NAMALWA (cell line): ENCODE data around the gene MFNG.
A peak's percentile ranks its signal among the peaks of the same experiment; 100 is the strongest.
"Not testable (repeated sequence)": the region's sequence is repeated elsewhere in the genome, so short reads cannot be mapped to it uniquely, and the experiment has no call there.

Source experiments
- DNase-seq: peaks from one replicate; pipeline ENCODE4 v3.0.0-alpha.2; 2015; ENCODE audit warnings: low spot score

MFNG gene, protein sequence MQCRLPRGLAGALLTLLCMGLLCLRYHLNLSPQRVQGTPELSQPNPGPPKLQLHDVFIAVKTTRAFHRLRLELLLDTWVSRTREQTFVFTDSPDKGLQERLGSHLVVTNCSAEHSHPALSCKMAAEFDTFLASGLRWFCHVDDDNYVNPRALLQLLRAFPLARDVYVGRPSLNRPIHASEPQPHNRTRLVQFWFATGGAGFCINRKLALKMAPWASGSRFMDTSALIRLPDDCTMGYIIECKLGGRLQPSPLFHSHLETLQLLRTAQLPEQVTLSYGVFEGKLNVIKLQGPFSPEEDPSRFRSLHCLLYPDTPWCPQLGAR

DNA sequence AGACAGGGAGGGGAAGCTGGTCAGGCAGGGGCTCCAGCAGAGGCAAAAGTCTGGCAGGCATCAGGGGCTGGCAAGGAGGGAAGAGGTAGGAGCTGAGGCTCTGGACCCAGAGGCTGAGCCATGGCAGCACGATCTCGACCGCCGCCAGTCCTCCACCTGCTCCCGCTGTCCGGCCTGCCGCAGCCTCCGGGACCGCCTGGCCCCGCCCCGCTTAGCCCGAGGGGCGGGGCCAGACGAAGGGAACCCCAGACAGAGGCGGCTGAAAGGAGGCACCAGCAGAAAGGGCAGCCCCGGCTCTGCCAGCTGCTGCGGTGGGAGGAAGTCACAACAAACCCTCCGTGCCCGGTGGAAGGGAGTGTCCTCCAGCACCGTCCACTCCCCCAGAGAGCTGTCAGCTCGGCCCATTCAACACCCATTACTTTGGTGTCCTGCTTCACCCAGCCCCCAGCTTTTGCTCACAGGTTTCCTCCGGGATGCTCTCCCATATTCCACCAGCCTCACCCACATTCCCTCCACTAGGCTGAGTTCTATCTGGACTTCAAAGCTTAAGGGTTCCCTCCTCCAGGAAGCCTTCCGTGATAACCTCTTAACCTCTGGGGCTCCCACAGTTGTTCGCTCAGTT, at the start of gene MFNG:
TSS of gene MFNG (minus strand) at position 161 of the 622 bp plus-strand sequence. CDS start 207 bp downstream, outside the sequence.
- DNase-seq = peak; percentile 92

DNA sequence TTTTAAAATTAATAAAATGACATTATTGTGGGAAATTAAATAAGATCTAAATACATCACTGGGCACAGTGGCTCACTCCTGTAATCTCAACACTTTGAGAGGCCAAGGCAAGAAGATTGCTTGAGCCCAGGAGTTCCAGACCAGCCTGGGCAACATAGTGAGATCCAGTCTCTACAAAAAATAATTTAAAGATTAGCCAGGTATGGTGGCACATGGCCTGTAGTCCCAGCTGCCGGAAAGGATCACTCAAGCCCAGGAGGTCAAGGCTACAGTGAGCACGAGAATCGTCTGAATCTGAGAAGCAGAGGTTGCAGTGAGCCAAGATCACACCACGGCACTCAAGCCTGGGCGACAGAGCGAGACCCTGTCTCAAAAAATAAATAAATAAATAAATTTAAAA, 49.0 kb upstream of the MFNG start:
- DNase-seq = no peak

DNA sequence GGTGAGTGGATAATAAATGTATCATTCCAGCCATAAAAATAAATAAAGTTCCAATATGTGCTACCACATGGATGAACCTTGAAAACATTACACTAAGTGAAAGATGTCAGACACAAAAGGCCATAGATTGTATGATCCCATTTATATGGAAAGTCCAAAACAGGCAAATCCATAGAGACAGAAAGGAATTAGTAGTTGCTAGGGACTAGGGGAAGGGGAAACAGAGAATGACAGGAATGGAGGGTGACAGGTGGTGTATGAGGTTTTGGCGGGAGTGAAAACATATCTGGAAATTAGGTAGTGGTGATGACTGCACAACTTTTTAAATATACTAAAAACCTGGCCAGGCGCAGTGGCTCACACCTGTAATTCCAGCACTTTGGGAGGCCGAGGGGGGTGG, 48.3 kb upstream of the MFNG start:
- no peak for DNase-seq

DNA sequence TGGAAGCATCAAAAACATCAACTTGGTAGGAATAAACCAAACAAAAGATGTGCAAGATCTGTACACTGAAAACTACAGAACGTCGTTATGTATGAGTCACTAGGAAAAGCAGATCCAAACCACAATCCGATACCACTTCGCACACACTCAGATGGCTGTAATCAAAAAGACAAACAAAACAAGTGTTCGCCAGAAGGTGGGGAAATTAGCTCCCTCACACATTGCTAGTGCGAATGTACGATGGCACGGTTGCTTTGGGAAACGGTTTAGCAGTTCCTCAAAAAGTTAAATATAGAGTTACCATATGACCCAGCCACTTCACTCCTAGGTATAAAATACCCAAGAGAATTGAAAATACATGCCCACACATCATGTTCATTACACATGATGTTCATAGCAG, 47.8 kb upstream of the MFNG start:
- DNase-seq = no peak

DNA sequence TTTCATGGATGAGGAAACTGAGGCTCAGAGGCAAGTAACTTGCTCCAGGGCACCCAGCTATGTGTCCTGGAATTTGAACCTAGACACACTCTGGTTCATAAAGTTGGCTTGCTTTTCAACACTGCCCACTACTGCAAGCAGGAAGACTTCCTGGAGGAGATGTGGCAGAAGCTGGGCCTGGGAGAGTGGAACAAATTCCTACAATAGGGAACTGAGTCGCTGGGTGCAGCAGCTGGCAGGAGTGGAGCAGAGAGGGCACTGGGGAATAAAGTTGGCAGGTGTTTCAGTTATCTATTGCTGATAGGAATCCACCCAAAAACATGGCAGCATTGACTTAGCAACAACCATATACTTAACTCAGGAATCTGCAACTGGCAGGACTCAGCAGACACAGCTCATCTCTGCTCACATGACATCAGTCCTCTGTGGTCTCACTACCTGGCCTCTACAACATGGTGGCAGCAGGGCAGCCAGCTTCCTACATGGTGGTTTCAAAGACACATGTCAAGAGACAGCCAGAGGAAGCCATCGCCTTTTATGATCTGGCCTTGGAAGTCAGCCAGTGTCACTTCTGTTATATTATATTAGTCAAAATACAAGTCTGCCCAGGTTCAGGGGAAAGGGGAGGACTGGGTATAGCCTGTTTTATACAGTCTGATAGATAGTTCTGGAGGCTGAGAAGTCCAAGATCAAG, 43.6 kb upstream of the MFNG start:
- no peak for DNase-seq

DNA sequence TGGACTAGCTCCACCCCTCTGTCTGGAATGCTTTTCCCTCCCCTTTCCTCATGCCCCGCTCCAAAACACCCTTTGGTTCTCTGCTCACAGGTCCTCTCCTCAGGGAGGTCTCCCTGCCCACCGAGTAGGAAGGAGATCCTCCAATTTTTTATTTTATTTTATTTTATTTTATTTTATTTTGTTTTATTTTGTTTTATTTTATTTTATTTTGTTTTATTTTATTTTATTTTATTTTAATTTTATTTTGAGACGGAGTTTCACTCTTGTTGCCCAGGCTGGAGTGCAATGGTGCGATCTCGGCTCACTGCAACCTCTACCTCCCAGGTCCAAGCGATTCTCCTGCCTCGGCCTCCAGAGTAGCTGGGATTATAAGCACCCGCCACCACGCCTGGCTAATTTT, 41.8 kb upstream of the MFNG start:
- not testable (repeated sequence) for DNase-seq

DNA sequence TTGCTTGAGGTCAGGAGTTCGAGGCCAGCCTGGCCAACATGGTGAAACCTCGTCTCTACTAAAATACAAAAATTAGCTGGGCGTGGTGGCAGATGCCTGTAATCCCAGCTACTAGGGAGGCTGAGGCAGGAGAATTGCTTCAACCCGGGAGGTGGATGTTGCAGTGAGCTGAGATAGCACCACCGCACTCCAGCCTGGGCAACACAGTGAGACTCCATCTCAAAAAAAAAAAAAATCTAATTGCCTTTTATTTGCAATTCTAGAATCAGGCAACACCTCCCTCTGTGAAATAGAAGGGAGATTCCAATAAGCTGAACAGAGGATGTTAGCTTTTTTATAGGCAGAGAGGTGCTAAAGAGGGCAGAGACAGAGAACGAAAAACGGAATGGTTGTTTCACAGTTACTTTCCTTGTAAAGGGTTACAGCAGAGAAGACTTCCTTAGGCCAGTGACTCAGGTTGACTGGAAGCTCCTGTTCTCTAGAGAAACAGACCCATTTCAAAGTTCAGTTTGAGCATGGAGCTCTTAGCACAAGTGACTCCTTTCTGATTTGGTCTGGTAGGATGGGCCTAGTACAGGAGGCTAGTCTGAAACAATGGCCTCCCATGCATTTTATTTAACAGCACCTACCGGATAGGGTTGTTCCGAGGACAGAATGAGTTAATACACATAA, 41.0 kb upstream of the MFNG start:
- DNase-seq = not testable (repeated sequence)

DNA sequence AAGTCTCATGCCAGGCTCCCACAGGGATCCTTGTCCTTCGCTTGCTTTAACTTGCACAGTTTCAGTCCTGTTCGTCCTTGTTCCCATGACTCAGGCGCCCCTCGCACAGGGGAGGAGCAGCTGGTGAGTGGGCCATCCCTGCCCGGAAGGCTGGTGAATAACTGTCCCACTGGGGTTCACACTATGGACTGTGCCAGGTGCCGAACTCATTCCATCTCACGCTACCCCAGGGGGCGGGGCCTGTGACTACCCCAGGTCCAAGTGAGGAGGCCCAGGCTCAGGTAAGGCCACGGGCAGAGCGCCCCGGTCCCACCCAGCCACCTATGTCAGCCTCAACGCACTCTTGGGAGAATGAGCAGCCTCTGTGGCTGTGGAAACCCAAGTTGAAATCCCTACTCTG, 40.2 kb upstream of the MFNG start:
- DNase-seq = no peak

DNA sequence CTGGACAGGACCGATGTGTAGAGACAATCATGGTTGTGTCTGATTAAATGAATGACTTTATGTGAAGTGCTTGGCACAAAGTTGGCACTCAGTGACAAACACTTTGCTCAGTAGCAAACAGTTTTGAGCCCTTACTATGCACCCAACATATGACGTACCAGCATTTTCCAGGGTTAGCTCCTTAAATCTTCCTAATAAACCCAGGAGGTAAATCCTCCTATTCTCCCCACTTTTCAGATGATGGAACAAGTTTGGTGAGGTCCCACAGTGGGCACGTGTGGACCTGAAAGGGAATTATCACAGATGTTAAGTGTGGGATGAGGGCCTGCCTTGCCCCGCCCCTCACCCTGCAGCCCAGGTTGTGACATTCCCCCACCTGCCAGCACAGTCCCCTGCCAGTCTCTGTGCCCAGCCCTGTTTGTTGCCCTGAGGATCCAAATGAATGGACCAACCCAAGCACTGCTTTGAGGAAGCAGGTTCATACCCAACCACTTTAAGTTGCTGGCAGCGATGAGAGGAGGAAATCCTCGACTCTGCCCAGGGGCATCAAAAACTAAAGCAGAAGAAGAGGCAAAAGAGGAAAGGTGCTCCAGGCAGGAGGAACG, 39.7 kb upstream of the MFNG start:
- no peak for DNase-seq

DNA sequence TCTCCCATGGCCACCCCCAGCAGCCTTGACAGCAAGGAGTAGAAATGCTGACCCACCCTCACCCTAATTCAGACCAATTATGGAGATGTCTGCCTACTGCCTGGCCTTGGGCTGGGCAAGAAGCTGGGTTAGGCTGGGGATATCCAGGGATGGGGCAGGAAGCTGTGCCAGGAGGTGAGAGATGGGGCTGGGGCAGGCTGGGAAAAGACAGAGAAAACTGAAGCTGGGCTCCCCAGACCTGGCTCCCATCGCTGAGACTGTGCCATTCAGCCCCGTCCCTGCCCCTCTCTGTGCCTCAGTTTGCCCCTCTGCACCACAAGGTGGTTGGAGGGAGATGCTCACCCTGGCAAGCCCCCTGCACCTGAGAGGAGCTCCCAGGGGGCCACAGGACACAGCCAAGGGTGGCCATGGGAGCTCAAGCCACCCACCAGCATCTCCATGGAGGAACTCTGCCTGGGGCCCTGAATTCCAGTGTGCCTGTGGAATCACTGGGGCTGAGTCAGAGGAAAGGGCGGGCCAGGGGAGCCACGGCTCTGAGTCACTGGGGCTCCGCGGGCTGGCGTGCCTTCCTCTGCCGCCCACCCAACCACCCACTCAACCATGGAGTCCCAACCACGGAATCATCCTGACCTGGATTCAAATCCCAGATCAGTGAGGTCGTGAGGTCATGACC, 39.0 kb upstream of the MFNG start:
- DNase-seq = no peak

DNA sequence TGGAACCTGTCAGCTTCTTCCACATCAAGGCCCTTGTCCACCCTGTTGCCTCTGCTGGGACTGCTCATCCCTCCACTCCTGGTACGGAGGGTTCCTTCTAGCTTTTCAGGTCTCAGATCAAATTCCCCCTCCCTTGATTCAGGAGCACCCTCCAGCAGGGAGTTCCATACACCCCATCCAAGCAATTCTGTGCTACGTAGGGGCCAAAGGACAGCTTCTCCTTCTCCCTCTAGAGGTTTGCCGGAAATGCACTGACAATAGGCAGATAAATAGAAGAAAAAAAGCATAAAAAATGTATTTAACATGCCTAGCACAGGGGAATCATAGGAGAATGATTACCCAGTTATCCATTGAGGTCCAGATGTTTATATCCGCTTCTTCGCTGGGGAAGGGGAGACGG, 36.3 kb upstream of the MFNG start:
- DNase-seq = no peak

DNA sequence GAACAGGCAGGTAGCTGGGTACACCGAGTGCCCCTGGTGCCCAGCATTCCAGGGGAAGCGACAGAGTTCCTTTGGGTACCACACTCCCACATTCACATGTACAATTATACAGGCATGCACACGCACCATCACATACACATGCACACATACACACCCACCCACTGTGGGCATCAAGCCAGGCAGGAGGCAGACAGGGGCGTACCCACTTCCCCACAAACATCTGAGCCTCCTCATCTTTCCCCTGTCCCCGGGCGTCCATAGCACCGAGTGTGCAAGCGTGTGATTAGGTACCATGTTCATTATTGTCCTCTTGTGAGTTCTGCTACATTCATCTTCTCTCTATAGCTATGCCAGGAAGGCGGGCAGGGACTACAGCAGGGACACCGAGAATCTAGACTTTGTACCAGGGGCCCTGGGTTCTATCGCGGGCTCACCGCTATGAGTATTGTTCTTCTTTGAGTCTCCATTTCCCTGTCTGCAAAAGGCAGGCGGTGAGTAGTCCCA, 35.1 kb upstream of the MFNG start:
- no peak for DNase-seq

DNA sequence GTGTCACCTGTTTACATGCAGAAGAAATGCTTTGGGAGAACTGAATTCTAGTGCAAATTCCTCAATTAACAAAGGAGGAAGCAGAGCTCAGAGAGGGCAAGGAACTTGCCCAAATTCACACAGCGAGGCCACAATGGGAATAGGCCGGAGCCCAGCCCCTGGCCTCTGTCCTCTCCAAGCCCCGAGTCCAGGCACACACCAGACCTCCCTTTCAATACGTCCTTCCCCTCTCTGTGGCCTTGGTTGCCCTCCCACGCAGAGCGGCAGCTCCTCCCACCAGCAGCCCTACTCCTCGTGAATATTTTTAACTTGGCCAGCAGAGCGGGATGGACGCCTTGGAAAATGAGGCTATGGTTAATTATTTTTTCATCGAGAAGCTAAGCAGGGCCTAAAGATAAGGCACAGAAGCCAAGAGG, 34.6 kb upstream of the MFNG start:
- DNase-seq = no peak

DNA sequence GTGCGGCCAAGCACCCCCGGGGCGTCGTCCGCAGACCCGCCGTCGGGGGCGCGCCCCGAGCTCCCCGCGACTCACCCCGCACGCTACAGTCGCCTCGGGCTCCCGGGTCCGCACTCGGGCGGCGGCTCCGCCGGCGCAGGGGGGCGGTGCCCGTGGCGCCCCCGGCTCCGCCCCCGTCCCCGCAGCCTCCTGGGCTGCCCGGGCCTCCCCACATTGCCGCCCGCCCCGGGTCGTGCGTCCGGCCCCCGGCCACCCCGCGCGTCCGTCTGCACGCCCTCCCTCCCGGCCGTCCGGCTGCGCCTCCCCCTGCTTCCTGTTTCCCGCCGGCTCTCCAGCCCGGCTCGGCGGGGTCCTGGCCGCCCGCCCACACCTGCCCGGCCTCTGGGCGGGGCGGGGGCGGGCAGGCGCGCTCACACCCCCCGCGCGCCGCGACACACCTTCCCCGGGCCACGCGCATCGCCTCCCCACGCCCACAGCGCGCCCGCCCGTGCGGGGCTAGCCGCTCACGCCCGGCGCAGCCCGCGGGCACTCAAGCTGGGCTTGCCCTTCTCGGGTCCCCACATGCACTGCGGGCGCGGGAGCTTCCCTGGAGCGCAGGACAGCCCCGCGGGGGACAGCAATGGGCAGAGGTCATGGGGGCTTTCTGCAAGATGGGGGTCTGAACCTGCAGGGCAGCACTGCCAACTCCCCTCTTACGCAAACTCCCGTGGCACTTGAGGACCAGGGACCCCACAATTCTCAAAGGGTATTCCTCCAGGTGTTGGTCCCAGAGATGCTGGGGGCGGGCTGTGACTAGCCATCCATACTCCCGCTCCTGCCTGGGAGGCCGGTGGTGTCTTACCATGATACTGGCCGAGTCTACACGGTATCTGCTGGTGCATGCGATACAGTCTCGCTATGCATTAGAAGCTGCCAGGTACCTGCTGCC, 33.3 kb upstream of the MFNG start, which contains the start of gene CARD10:
TSS of gene CARD10 (minus strand) at position 148 of the 928 bp plus-strand sequence. CDS start 215 bp downstream, outside the sequence.
- no peak for DNase-seq

DNA sequence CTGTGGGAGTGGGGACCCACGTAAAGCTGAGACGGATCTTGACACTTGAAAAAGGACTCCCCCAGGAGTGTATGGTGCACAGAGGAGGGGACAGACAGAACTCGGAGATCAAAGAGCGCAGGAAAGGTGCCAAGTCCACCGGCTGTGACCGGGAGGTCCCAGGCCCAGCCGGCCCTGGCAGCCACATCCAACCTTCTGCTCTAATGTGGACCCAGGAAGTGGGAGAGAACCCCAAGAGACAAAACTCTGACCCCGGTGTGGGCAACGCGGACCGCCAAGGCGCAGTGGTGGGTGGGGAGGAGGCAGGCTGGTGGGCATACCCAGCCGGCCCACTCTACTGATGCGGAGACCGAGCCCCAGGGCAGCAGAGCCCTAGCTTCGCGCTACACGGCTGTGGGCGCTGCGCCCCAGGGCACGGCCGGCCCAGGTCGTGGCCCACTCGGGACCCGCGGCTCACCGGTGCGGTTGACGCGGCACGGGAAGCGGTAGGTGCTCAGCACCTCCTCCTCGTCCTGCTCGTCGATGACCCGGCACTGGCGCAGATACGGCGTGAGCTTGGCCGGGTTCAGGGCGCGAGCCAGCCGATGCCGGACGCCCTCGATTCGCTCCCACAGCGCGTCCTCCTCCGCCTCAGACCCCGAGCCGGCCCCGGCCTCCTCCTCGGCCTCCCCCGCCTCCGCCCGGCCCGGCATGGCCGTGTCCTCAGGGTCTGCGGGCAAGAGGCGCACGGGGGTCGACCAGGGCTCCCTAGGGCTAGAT, 32.5 kb upstream of the MFNG start:
- no peak for DNase-seq

DNA sequence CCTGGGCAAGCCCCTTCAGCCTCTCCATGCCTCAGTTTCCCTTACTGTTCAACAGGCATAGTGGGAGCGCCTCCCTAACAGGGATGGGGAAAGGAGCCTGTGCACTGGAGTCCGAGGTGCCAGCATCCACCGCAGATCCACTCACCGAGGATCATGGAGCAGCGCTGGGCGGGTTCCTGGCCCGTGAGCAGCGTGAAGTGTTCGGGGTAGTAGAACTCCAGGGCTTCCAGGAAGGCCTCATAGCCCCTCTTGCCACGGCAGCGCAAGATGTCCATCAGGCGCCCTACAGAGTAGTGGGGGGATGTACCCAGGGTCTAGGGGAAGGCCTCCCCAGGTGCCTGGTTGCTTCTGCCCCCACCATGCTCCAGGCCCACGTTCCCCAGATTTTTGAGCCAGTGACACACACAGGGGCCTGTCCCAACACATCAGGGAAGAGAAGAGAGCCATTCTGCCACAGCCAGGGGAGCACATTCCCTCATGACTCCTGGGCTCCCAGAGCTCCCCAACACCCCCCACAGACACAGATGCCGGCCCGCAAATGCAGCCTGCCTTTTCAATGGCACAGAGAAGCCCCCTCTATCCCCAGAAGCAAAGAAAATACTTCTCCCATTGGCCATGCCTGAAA, 31.8 kb upstream of the MFNG start:
- DNase-seq = no peak

DNA sequence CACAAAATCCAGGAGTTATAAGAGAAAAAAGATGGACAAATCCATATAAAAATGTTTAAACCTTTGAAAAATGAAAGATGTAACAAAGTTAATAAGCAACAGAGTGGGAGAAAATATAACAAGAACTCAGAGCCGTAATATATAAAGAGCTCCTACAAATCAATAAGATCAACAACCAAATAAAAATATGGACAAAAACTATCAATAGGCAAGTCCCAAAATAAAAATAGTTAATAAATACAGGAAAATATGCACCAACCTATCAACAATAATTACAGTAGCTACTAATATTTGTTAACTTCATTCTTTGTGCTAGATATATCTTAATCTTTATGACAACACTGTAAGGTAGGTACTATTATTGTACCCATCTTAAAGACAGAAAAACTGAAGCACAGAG, 30.3 kb upstream of the MFNG start:
- DNase-seq = no peak

DNA sequence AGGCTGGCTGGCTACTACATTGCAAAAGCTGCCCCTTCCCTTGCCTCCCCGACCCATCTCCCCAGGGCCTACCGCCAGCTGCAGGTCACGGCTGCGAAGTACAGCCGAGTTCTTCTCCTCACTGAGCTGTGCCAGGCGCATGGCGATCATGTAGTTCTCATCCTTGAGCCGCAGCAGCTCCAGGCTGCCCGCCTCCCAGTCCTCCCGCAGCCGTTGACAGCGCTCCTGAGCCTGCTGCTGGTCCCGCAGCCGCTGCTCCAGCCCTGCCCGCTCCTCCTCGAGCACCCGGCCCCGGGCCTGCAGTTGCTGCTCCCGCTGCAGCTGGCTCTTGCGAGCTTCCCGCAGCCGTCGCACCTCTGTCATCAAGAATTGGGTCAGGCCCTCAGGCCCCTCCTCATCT, 29.7 kb upstream of the MFNG start:
- DNase-seq = no peak

DNA sequence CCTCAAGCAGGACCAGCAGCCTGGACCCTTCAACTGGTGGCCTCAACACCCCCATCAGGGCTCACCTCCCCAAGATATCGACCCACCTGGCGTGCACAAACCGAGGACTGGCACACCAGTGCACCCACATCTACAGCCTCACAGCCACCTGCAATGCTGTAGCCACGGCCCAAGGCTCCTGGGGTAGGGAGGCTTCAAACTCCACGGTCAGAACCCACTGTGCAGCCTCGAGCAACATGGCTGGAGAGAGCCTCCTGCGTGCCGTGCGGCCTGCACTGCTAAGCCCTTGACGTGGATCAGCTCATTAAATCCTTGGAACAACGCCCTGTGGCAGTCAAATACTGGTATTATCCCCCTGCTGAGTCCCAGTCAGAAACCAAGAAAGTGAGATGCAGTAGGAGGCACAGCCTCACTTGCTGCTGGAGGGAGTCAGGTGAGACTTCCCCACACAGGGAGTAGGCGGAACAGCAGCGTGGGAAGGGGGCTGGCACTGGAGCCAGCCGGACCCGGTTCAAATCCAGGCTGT, 28.4 kb upstream of the MFNG start:
- no peak for DNase-seq
